HEK293 (cell line): ENCODE measurements around the gene ABHD14A.

Experiments
- CTCF ChIA-PET: fragments of 350-600 bp; formaldehyde crosslinking; extraction: SDS; loops from one replicate; lab custom pipeline; 2021; ENCODE audit warnings: antibody characterized with exemption; lab: Yijun Ruan, JAX
- POLR2A ChIA-PET: fragments of 300-600 bp; formaldehyde crosslinking; extraction: SDS; loops from one replicate; lab custom pipeline; 2020; ENCODE audit warnings: antibody characterized with exemption, inconsistent platforms; lab: Yijun Ruan, JAX
- H3K27ac ChIP-seq: fragments of 200-500 bp; sonication (Bioruptor generic); 2 replicates; pipeline ENCODE4 v1.5.1; 2014; ENCODE audit warnings: low read depth, low read length, control low read depth, inconsistent platforms; ENCODE audit errors: extremely low read depth
- H3K36me3 ChIP-seq, 2 experiments: fragments of 200-500 bp in 1 of 2; sonication (Bioruptor generic) in 1 of 2; 1 replicate in 1 of 2; 2 replicates in 1 of 2; pipeline ENCODE4 v1.5.1; 2014 to 2017; ENCODE audit warnings: inconsistent platforms in 2 of 2, low read length in 2 of 2; ENCODE audit not compliant: control insufficient read depth in 2 of 2, insufficient read depth in 1 of 2
- H3K4me1 ChIP-seq: fragments of 200-500 bp; sonication (Bioruptor generic); 2 replicates; pipeline ENCODE4 v1.5.1; 2014; ENCODE audit warnings: mild to moderate bottlenecking, low read length, inconsistent platforms; ENCODE audit not compliant: control insufficient read depth, insufficient read depth
- H3K4me3 ChIP-seq: 2 replicates; pipeline ENCODE4 v1.5.1; 2011; ENCODE audit warnings: low read depth, mild to moderate bottlenecking, control low read depth, low read length, moderate library complexity
- H3K9me3 ChIP-seq: fragments of 200-500 bp; sonication (Bioruptor generic); 2 replicates; pipeline ENCODE4 v1.5.1; 2014; ENCODE audit warnings: low read depth, low read length, inconsistent platforms; ENCODE audit not compliant: control insufficient read depth, insufficient read depth
- GLIS1 ChIP-seq: fragments of 450-650 bp; formaldehyde crosslinking; IDR thresholded peaks from 2 replicates; pipeline ENCODE4 v1.5.1; 2016; ENCODE audit warnings: missing biosample characterization, missing genetic modification characterization
- HOXA7 ChIP-seq: sonication (generic); formaldehyde crosslinking; IDR thresholded peaks from 2 replicates; pipeline ENCODE4 v1.8.1; 2022; ENCODE audit warnings: missing genetic modification reagents, borderline replicate concordance
- KLF16 ChIP-seq: fragments of 450-650 bp; formaldehyde crosslinking; IDR thresholded peaks from 2 replicates; pipeline ENCODE4 v1.5.1; 2017; ENCODE audit warnings: missing biosample characterization, missing genetic modification characterization
- MZF1 ChIP-seq: fragments of 450-650 bp; formaldehyde crosslinking; IDR thresholded peaks from 2 replicates; pipeline ENCODE4 v1.5.1; 2017; ENCODE audit warnings: missing biosample characterization, missing genetic modification characterization, borderline replicate concordance
- SALL2 ChIP-seq: fragments of 450-650 bp; formaldehyde crosslinking; IDR thresholded peaks from 2 replicates; pipeline ENCODE4 v1.5.0; 2017; ENCODE audit warnings: missing biosample characterization, mild to moderate bottlenecking, missing genetic modification characterization, borderline replicate concordance
- SCRT1 ChIP-seq: fragments of 450-650 bp; formaldehyde crosslinking; IDR thresholded peaks from 2 replicates; pipeline ENCODE4 v1.5.1; 2016; ENCODE audit warnings: missing biosample characterization, missing genetic modification characterization, borderline replicate concordance
- ZBTB20 ChIP-seq: fragments of 450-650 bp; formaldehyde crosslinking; IDR thresholded peaks from 2 replicates; pipeline ENCODE4 v1.5.1; 2016; ENCODE audit warnings: missing biosample characterization, missing genetic modification characterization
- ZBTB21 ChIP-seq: fragments of 450-650 bp; formaldehyde crosslinking; IDR thresholded peaks from 2 replicates; pipeline ENCODE4 v1.5.1; 2017; ENCODE audit warnings: missing biosample characterization, missing genetic modification characterization
- ZFHX2 ChIP-seq: fragments of 450-650 bp; formaldehyde crosslinking; conservative IDR thresholded peaks from 2 replicates; pipeline ENCODE4 v1.5.1; 2016; ENCODE audit warnings: missing biosample characterization, missing genetic modification characterization
- ZFP37 ChIP-seq: fragments of 450-650 bp; formaldehyde crosslinking; IDR thresholded peaks from 2 replicates; pipeline ENCODE4 v1.5.1; 2016; ENCODE audit warnings: missing biosample characterization, missing genetic modification characterization
- ZFP69B ChIP-seq: fragments of 450-650 bp; formaldehyde crosslinking; IDR thresholded peaks from 2 replicates; pipeline ENCODE4 v1.5.1; 2016; ENCODE audit warnings: missing biosample characterization, missing genetic modification characterization
- ZNF184 ChIP-seq: fragments of 450-650 bp; IDR thresholded peaks from 2 replicates; pipeline ENCODE4 v1.5.1; 2018; ENCODE audit warnings: missing biosample characterization, mild to moderate bottlenecking, missing genetic modification characterization
- ZNF23 ChIP-seq: fragments of 450-650 bp; formaldehyde crosslinking; IDR thresholded peaks from 2 replicates; pipeline ENCODE4 v1.5.1; 2016; ENCODE audit warnings: missing biosample characterization, missing genetic modification characterization, borderline replicate concordance
- ZNF350 ChIP-seq: fragments of 450-650 bp; formaldehyde crosslinking; IDR thresholded peaks from 2 replicates; pipeline ENCODE4 v1.5.0; 2017; ENCODE audit warnings: missing biosample characterization, mild to moderate bottlenecking, missing genetic modification characterization
- ZNF366 ChIP-seq: fragments of 450-650 bp; formaldehyde crosslinking; conservative IDR thresholded peaks from 2 replicates; pipeline ENCODE4 v1.5.1; 2016; ENCODE audit warnings: missing biosample characterization, missing genetic modification characterization
- ZNF514 ChIP-seq: fragments of 450-650 bp; formaldehyde crosslinking; IDR thresholded peaks from 2 replicates; pipeline ENCODE4 v1.5.1; 2016; ENCODE audit warnings: missing biosample characterization, missing genetic modification characterization
- ZNF530 ChIP-seq: fragments of 450-650 bp; formaldehyde crosslinking; IDR thresholded peaks from 2 replicates; pipeline ENCODE4 v1.5.1; 2016; ENCODE audit warnings: low read depth, missing biosample characterization, missing genetic modification characterization
- ZNF777 ChIP-seq: fragments of 450-650 bp; formaldehyde crosslinking; IDR thresholded peaks from 2 replicates; pipeline ENCODE4 v1.5.1; 2017; ENCODE audit warnings: missing biosample characterization, missing genetic modification characterization, borderline replicate concordance
- TF ChIP-seq, protein P1 (sequence below): IDR thresholded peaks from 2 replicates; pipeline ENCODE4 v1.6.1; 2011; ENCODE audit warnings: mild to moderate bottlenecking, low read depth, low read length, borderline replicate concordance
- TF ChIP-seq, protein P2 (sequence below): fragments of 450-650 bp; formaldehyde crosslinking; IDR thresholded peaks from 2 replicates; pipeline ENCODE4 v1.5.1; 2016; ENCODE audit warnings: missing biosample characterization, missing genetic modification characterization
- TF ChIP-seq, protein P3 (sequence below): fragments of 450-650 bp; formaldehyde crosslinking; IDR thresholded peaks from 2 replicates; pipeline ENCODE4 v1.5.1; 2017; ENCODE audit warnings: missing biosample characterization, missing genetic modification characterization
- TF ChIP-seq, protein P4 (sequence below): fragments of 450-650 bp; formaldehyde crosslinking; IDR thresholded peaks from 2 replicates; pipeline ENCODE4 v1.5.1; 2016; ENCODE audit warnings: missing biosample characterization, missing genetic modification characterization

The ABHD14A gene

DNA sequence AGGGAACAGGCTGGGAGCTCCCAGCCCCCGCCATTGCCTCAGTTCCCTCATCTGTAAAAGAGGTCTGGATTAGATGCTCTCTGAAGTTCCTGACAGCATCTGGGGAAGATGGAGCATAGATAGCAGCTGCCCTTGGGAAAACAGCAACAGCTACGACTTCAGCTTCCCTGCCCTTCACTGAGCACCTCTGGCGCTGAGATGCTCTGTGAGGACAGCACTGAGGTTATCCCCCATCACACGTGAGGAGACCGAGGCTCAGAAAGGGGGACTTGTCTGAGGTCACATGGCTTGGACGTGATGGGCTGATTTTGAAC lies 31.9 kb downstream of the ABHD14A start:
- ChIA-PET POLR2A (no interaction called here), CTCF (no interaction called here)
- H3K27ac ChIP-seq: no peak overlapping the region
- TF ChIP-seq ZNF530 (tag by site-specific recombination): no peak
- TF ChIP-seq, protein P1, sequence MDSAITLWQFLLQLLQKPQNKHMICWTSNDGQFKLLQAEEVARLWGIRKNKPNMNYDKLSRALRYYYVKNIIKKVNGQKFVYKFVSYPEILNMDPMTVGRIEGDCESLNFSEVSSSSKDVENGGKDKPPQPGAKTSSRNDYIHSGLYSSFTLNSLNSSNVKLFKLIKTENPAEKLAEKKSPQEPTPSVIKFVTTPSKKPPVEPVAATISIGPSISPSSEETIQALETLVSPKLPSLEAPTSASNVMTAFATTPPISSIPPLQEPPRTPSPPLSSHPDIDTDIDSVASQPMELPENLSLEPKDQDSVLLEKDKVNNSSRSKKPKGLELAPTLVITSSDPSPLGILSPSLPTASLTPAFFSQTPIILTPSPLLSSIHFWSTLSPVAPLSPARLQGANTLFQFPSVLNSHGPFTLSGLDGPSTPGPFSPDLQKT: no peak
- TF ChIP-seq ZFP37 (tag by site-specific recombination): no peak
- TF ChIP-seq ZNF366 (tag by site-specific recombination): no peak
- no peak for TF ChIP-seq ZNF350 (tag by site-specific recombination)
- TF ChIP-seq ZBTB21 (tag by site-specific recombination): no peak
- no peak for TF ChIP-seq KLF16
- TF ChIP-seq, protein P2, sequence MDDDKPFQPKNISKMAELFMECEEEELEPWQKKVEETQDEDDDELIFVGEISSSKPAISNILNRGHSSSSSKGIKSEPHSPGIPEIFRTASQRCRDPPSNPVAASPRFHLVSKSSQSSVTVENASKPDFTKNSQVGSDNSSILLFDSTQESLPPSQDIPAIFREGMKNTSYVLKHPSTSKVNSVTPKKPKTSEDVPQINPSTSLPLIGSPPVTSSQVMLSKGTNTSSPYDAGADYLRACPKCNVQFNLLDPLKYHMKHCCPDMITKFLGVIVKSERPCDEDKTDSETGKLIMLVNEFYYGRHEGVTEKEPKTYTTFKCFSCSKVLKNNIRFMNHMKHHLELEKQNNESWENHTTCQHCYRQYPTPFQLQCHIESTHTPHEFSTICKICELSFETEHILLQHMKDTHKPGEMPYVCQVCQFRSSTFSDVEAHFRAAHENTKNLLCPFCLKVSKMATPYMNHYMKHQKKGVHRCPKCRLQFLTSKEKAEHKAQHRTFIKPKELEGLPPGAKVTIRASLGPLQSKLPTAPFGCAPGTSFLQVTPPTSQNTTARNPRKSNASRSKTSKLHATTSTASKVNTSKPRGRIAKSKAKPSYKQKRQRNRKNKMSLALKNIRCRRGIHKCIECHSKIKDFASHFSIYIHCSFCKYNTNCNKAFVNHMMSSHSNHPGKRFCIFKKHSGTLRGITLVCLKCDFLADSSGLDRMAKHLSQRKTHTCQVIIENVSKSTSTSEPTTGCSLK (tag by site-specific recombination): no peak
- H3K9me3 ChIP-seq: no peaks in the 10 kb centered on the region
- no peaks in the 10 kb centered on the region for H3K36me3 ChIP-seq
- H3K4me1 ChIP-seq: no peaks in the 10 kb centered on the region
- no peak overlapping the region for H3K4me3 ChIP-seq

DNA sequence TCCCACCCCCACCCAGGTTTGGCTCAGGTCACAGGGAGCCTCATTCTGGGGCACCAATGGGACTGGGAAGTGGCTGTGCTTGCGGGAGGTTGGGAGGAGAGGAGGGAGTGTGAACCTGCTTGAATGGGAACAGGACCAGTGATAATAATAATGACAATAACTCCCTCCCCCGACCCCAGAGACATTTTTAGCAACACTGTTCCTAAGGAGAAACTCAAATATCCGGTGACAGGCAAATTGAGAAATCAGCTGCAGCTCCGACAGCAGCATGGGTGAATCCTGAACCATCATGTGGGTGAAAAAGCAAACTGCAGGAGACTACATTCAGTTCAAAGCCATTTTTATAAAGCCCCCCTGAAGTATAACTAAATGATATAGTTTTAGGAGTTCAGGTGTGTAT lies 32.4 kb downstream of the ABHD14A start:
- Histone ChIP-seq H3K9me3 (no peaks in the 10 kb centered on the region), H3K4me3 (no peak overlapping the region), H3K4me1 (no peaks in the 10 kb centered on the region), H3K27ac (no peak overlapping the region), H3K36me3 (no peaks in the 10 kb centered on the region)
- TF ChIP-seq ZNF777 (tag by site-specific recombination) (no peak), ZNF514 (no peak), ZFHX2 (tag by site-specific recombination) (no peak), ZFP69B (no peak), ZNF23 (tag by site-specific recombination) (no peak), HOXA7 (no peak), SALL2 (tag by site-specific recombination) (no peak), GLIS1 (tag by site-specific recombination) (no peak), ZNF184 (tag by site-specific recombination) (no peak), MZF1 (tag by site-specific recombination) (no peak), ZBTB20 (tag by site-specific recombination) (no peak), SCRT1 (tag by site-specific recombination) (no peak)
- TF ChIP-seq, protein P3, sequence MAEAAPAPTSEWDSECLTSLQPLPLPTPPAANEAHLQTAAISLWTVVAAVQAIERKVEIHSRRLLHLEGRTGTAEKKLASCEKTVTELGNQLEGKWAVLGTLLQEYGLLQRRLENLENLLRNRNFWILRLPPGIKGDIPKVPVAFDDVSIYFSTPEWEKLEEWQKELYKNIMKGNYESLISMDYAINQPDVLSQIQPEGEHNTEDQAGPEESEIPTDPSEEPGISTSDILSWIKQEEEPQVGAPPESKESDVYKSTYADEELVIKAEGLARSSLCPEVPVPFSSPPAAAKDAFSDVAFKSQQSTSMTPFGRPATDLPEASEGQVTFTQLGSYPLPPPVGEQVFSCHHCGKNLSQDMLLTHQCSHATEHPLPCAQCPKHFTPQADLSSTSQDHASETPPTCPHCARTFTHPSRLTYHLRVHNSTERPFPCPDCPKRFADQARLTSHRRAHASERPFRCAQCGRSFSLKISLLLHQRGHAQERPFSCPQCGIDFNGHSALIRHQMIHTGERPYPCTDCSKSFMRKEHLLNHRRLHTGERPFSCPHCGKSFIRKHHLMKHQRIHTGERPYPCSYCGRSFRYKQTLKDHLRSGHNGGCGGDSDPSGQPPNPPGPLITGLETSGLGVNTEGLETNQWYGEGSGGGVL (tag by site-specific recombination): no peak
- TF ChIP-seq, protein P4, sequence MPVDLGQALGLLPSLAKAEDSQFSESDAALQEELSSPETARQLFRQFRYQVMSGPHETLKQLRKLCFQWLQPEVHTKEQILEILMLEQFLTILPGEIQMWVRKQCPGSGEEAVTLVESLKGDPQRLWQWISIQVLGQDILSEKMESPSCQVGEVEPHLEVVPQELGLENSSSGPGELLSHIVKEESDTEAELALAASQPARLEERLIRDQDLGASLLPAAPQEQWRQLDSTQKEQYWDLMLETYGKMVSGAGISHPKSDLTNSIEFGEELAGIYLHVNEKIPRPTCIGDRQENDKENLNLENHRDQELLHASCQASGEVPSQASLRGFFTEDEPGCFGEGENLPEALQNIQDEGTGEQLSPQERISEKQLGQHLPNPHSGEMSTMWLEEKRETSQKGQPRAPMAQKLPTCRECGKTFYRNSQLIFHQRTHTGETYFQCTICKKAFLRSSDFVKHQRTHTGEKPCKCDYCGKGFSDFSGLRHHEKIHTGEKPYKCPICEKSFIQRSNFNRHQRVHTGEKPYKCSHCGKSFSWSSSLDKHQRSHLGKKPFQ (tag by site-specific recombination): no peak
- CTCF ChIA-PET: no interaction called here
- POLR2A ChIA-PET: interaction anchor here (1.3 kb wide), 1 partner anchor 11 kb away, joined by 3 read pairs; the partner anchor contains the start of gene RPL29
